Ishikawa (cell line): ENCODE measurements around the gene DENND1A.

Experiments
- EP300 ChIP-seq: IDR thresholded peaks from 2 replicates; pipeline ENCODE4 v1.6.1; 2012; ENCODE audit warnings: borderline replicate concordance
- FOXM1 ChIP-seq: IDR thresholded peaks from 2 replicates; pipeline ENCODE4 v1.6.1; 2012; ENCODE audit warnings: low read depth, borderline replicate concordance
- MAX ChIP-seq: IDR thresholded peaks from 2 replicates; pipeline ENCODE4 v1.6.1; 2012
- NFIC ChIP-seq: IDR thresholded peaks from 2 replicates; pipeline ENCODE4 v1.6.1; 2012
- TCF12 ChIP-seq: IDR thresholded peaks from 2 replicates; pipeline ENCODE4 v1.6.1; 2012; ENCODE audit warnings: low read depth
- USF1 ChIP-seq: IDR thresholded peaks from 2 replicates; pipeline ENCODE4 v1.6.1; 2012
- YY1 ChIP-seq: IDR thresholded peaks from 2 replicates; pipeline ENCODE4 v1.6.1; 2012; ENCODE audit warnings: low read depth

- TF ChIP-seq FOXM1: no peak
- no peak for TF ChIP-seq YY1
- no peak for TF ChIP-seq NFIC
- TF ChIP-seq EP300: no peak
- TF ChIP-seq MAX: no peak
- no peak for TF ChIP-seq TCF12
- no peak for TF ChIP-seq USF1
Measured at GRCh38 chr9:123851851-123852250, 78.1 kb downstream of the DENND1A start.
